Activated T-cell treated with anti-CD3 and anti-CD28 coated beads, Interleukin-2, amount 50 U/mL, for 72 hours (primary cell): ENCODE results near the gene SNX30. TPM values are rescaled to one million over a fixed set of nuclear protein-coding genes. Genes with fewer than 3 reads are reported as not detected.

Experiments
- ATAC-seq, 2 donors: fragments of 150-1000 bp; cut with Tn5 transposase; replicated peaks in 1 of 2; 2 replicates each; pipeline ENCODE4 v1.10.0; 2021; ENCODE audit warnings: moderate library complexity in 2 of 2, mild to moderate bottlenecking in 1 of 2
- DNase-seq, 2 donors: peaks; one replicate each; pipeline ENCODE4 v3.0.0; 2021 to 2022; ENCODE audit warnings: mixed read lengths in 1 of 2
- H3K27ac Mint-ChIP-seq: one replicate; pipeline ENCODE4 v1.8.0; 2022; ENCODE audit warnings: mild to moderate bottlenecking, moderate library complexity, mixed read lengths
- H3K27me3 Mint-ChIP-seq: one replicate; pipeline ENCODE4 v1.8.0; 2022; ENCODE audit warnings: low read depth, mixed read lengths
- H3K36me3 Mint-ChIP-seq, 2 donors: one replicate each; pipeline ENCODE4 v1.8.0; 2022; ENCODE audit warnings: mixed read lengths in 2 of 2, mild to moderate bottlenecking in 1 of 2; ENCODE audit not compliant: insufficient read depth in 2 of 2
- H3K4me1 Mint-ChIP-seq: one replicate; pipeline ENCODE4 v1.8.0; 2022; ENCODE audit warnings: low read depth, mixed read lengths
- H3K4me3 Mint-ChIP-seq, 2 donors: one replicate each; pipeline ENCODE4 v1.8.0; 2022; ENCODE audit warnings: mild to moderate bottlenecking in 2 of 2, mixed read lengths in 2 of 2, moderate library complexity in 2 of 2
- H3K9me3 Mint-ChIP-seq, 2 donors: one replicate each; pipeline ENCODE4 v1.8.0; 2022; ENCODE audit warnings: mixed read lengths in 2 of 2
- total RNA-seq, 2 donors: library from RNA; stranded (reverse); gene quantifications; one replicate each; pipeline ENCODE4 v1.2.3, GENCODE V29; 2022

SNX30 gene
- total RNA-seq, 2 donors from 2014 or later: 5.1 to 5.4 TPM

- DNase-seq: no peak
- Mint-ChIP-seq H3K36me3 (no peaks in the 10 kb centered on the region), H3K27me3 (no peaks in the 10 kb centered on the region), H3K4me3 (no peak overlapping the region), H3K27ac (no peak overlapping the region), H3K9me3 (no peaks in the 10 kb centered on the region), H3K4me1 (peaks cover 30% of the 10 kb centered on the region)
- ATAC-seq: no peak
Measured at GRCh38 chr9:112864403-112864802, 113.8 kb downstream of the SNX30 start.

- ATAC-seq: no peak
- Mint-ChIP-seq H3K9me3 (no peaks in the 10 kb centered on the region), H3K4me3 (no peak overlapping the region), H3K27me3 (no peaks in the 10 kb centered on the region), H3K36me3 (no peaks in the 10 kb centered on the region), H3K4me1 (peaks cover 31% of the 10 kb centered on the region), H3K27ac (no peak overlapping the region)
- no peak for DNase-seq
Measured at GRCh38 chr9:112864982-112865381, 114.4 kb downstream of the SNX30 start.

- Mint-ChIP-seq H3K27me3 (no peaks in the 10 kb centered on the region), H3K4me1 (peaks cover 34% of the 10 kb centered on the region), H3K27ac (no peak overlapping the region), H3K4me3 (no peak overlapping the region), H3K9me3 (no peaks in the 10 kb centered on the region), H3K36me3 (no peaks in the 10 kb centered on the region)
- ATAC-seq (no peak), DNase-seq (no peak)
Measured at GRCh38 chr9:112866662-112867274, 116.2 kb downstream of the SNX30 start.

GRCh38 chr9:112867275-112867991 lies 116.9 kb downstream of the SNX30 start:
- Mint-ChIP-seq H3K4me1 (peaks cover 34% of the 10 kb centered on the region), H3K9me3 (no peaks in the 10 kb centered on the region), H3K27ac (no peak overlapping the region), H3K27me3 (no peaks in the 10 kb centered on the region), H3K36me3 (no peaks in the 10 kb centered on the region), H3K4me3 (peak overlapping the region in 1 of 2 donors; percentile 10)
- ATAC-seq (peak; percentile 65 to 75), DNase-seq (peak in 1 of 2 donors; percentile 37)

GRCh38 chr9:112868461-112868860 lies 117.9 kb downstream of the SNX30 start:
- H3K9me3 Mint-ChIP-seq: no peaks in the 10 kb centered on the region
- peaks cover 25% of the 10 kb centered on the region for H3K4me1 Mint-ChIP-seq
- no peak for DNase-seq
- no peak for ATAC-seq
- no peak overlapping the region for H3K27ac Mint-ChIP-seq
- no peaks in the 10 kb centered on the region for H3K27me3 Mint-ChIP-seq
- H3K36me3 Mint-ChIP-seq: no peaks in the 10 kb centered on the region
- H3K4me3 Mint-ChIP-seq: no peak overlapping the region

GRCh38 chr9:112869041-112869529 lies 118.5 kb downstream of the SNX30 start:
- H3K4me3 Mint-ChIP-seq: no peak overlapping the region
- DNase-seq (no peak), ATAC-seq (no peak)
- no peaks in the 10 kb centered on the region for H3K9me3 Mint-ChIP-seq
- H3K27me3 Mint-ChIP-seq: no peaks in the 10 kb centered on the region
- H3K36me3 Mint-ChIP-seq: no peaks in the 10 kb centered on the region
- H3K4me1 Mint-ChIP-seq: peaks cover 19% of the 10 kb centered on the region
- no peak overlapping the region for H3K27ac Mint-ChIP-seq

- ATAC-seq: no peak
- H3K36me3 Mint-ChIP-seq: no peaks in the 10 kb centered on the region
- no peak overlapping the region for H3K27ac Mint-ChIP-seq
- DNase-seq: no peak
- peaks cover 17% of the 10 kb centered on the region for H3K4me1 Mint-ChIP-seq
- H3K9me3 Mint-ChIP-seq: no peaks in the 10 kb centered on the region
- H3K27me3 Mint-ChIP-seq: no peaks in the 10 kb centered on the region
- no peak overlapping the region for H3K4me3 Mint-ChIP-seq
Measured at GRCh38 chr9:112869917-112870316, 119.4 kb downstream of the SNX30 start.

GRCh38 chr9:112870556-112870955 lies 120.0 kb downstream of the SNX30 start:
- Mint-ChIP-seq H3K27me3 (no peaks in the 10 kb centered on the region), H3K36me3 (peaks cover 0 to 2% of the 10 kb centered on the region in 2 donors), H3K9me3 (no peaks in the 10 kb centered on the region), H3K4me3 (no peak overlapping the region), H3K4me1 (peaks cover 17% of the 10 kb centered on the region), H3K27ac (no peak overlapping the region)
- DNase-seq (no peak), ATAC-seq (no peak)

GRCh38 chr9:112872019-112872418 lies 121.5 kb downstream of the SNX30 start:
- no peak overlapping the region for H3K27ac Mint-ChIP-seq
- DNase-seq (no peak), ATAC-seq (no peak)
- peaks cover 0 to 2% of the 10 kb centered on the region in 2 donors for H3K9me3 Mint-ChIP-seq
- H3K4me1 Mint-ChIP-seq: peaks cover 17% of the 10 kb centered on the region
- no peak overlapping the region for H3K4me3 Mint-ChIP-seq
- peaks cover 0 to 5% of the 10 kb centered on the region in 2 donors for H3K36me3 Mint-ChIP-seq
- H3K27me3 Mint-ChIP-seq: no peaks in the 10 kb centered on the region

- ATAC-seq: no peak
- Mint-ChIP-seq H3K9me3 (peaks cover 0 to 2% of the 10 kb centered on the region in 2 donors), H3K4me1 (peaks cover 4% of the 10 kb centered on the region), H3K4me3 (no peak overlapping the region), H3K27me3 (no peaks in the 10 kb centered on the region), H3K36me3 (peaks cover 0 to 5% of the 10 kb centered on the region in 2 donors), H3K27ac (no peak overlapping the region)
- no peak for DNase-seq
Measured at GRCh38 chr9:112873773-112874405, 123.3 kb downstream of the SNX30 start.

GRCh38 chr9:112878752-112879151 lies 128.2 kb downstream of the SNX30 start:
- peaks cover 0 to 5% of the 10 kb centered on the region in 2 donors for H3K36me3 Mint-ChIP-seq
- ATAC-seq (no peak), DNase-seq (no peak)
- no peak overlapping the region for H3K27ac Mint-ChIP-seq
- H3K4me3 Mint-ChIP-seq: no peak overlapping the region
- H3K27me3 Mint-ChIP-seq: no peaks in the 10 kb centered on the region
- H3K9me3 Mint-ChIP-seq: peaks cover 0 to 2% of the 10 kb centered on the region in 2 donors
- no peaks in the 10 kb centered on the region for H3K4me1 Mint-ChIP-seq

- no peak overlapping the region for H3K27ac Mint-ChIP-seq
- H3K9me3 Mint-ChIP-seq: peaks cover 0 to 2% of the 10 kb centered on the region in 2 donors
- H3K4me3 Mint-ChIP-seq: no peak overlapping the region
- no peaks in the 10 kb centered on the region for H3K27me3 Mint-ChIP-seq
- H3K36me3 Mint-ChIP-seq: peaks cover 0 to 3% of the 10 kb centered on the region in 2 donors
- H3K4me1 Mint-ChIP-seq: no peaks in the 10 kb centered on the region
- DNase-seq (no peak), ATAC-seq (no peak)
Measured at GRCh38 chr9:112880650-112881049, 130.1 kb downstream of the SNX30 start.

- DNase-seq: no peak
- no peaks in the 10 kb centered on the region for H3K4me1 Mint-ChIP-seq
- no peak overlapping the region for H3K27ac Mint-ChIP-seq
- ATAC-seq: no peak
- no peaks in the 10 kb centered on the region for H3K9me3 Mint-ChIP-seq
- peaks cover 0 to under 1% of the 10 kb centered on the region in 2 donors for H3K36me3 Mint-ChIP-seq
- no peaks in the 10 kb centered on the region for H3K27me3 Mint-ChIP-seq
- no peak overlapping the region for H3K4me3 Mint-ChIP-seq
Measured at GRCh38 chr9:112881331-112881730, 130.8 kb downstream of the SNX30 start.
